Progenitor cell of endocrine pancreas (in vitro differentiated cells): Measurements from ENCODE around the gene SYAP1. TPM values are rescaled to one million over a fixed set of nuclear protein-coding genes. Genes with fewer than 3 reads are reported as not detected.

Experiments
- DNase-seq: peaks from one replicate; pipeline ENCODE4 v3.0.0; 2021; ENCODE audit warnings: low spot score; ENCODE audit not compliant: unreplicated experiment
- H3K27ac Mint-ChIP-seq: 2 replicates; pipeline ENCODE4 v1.8.0; 2021; ENCODE audit warnings: mild to moderate bottlenecking, moderate library complexity, mixed read lengths
- H3K27me3 Mint-ChIP-seq: 2 replicates; pipeline ENCODE4 v1.8.0; 2021; ENCODE audit warnings: mixed read lengths
- H3K36me3 Mint-ChIP-seq: 2 replicates; pipeline ENCODE4 v1.8.0; 2022; ENCODE audit warnings: mixed read lengths; ENCODE audit not compliant: insufficient read depth
- H3K4me1 Mint-ChIP-seq: 2 replicates; pipeline ENCODE4 v1.8.0; 2021; ENCODE audit warnings: low read depth, mixed read lengths
- H3K4me3 Mint-ChIP-seq: 2 replicates; pipeline ENCODE4 v1.8.0; 2021; ENCODE audit warnings: low read depth, mild to moderate bottlenecking, moderate library complexity, mixed read lengths
- H3K9me3 Mint-ChIP-seq: 2 replicates; pipeline ENCODE4 v1.8.0; 2021; ENCODE audit warnings: low read depth, mixed read lengths
- CTCF ChIP-seq: fragments of 200-600 bp; sonication (generic); IDR thresholded peaks from one replicate; pipeline ENCODE4 v1.5.0; 2021; ENCODE audit warnings: antibody characterized with exemption, mild to moderate bottlenecking; ENCODE audit not compliant: unreplicated experiment
- total RNA-seq: library from RNA; stranded (reverse); gene quantifications from 2 replicates; pipeline ENCODE4 v1.2.1, GENCODE V29; 2021

Gene SYAP1
- total RNA-seq, 1 donor from 2014 or later, result 59.0 TPM

- DNase-seq, result no peak
- no peak overlapping the region for H3K27ac Mint-ChIP-seq
- H3K4me3 Mint-ChIP-seq, result no peak overlapping the region
- TF ChIP-seq CTCF, result no peak
- no peaks in the 10 kb centered on the region for H3K9me3 Mint-ChIP-seq
- no peaks in the 10 kb centered on the region for H3K27me3 Mint-ChIP-seq
- peaks cover 25% of the 10 kb centered on the region for H3K36me3 Mint-ChIP-seq
- H3K4me1 Mint-ChIP-seq, result peaks cover 2% of the 10 kb centered on the region
Measured at GRCh38 chrX:16743604-16744325, 24.4 kb downstream of the SYAP1 start.

- peaks cover 2% of the 10 kb centered on the region for H3K4me1 Mint-ChIP-seq
- H3K36me3 Mint-ChIP-seq, result peaks cover 27% of the 10 kb centered on the region
- no peaks in the 10 kb centered on the region for H3K9me3 Mint-ChIP-seq
- no peak for DNase-seq
- no peak overlapping the region for H3K4me3 Mint-ChIP-seq
- no peaks in the 10 kb centered on the region for H3K27me3 Mint-ChIP-seq
- no peak overlapping the region for H3K27ac Mint-ChIP-seq
- no peak for TF ChIP-seq CTCF
Measured at GRCh38 chrX:16745102-16745501, 25.7 kb downstream of the SYAP1 start.

- H3K27ac Mint-ChIP-seq, result no peak overlapping the region
- no peaks in the 10 kb centered on the region for H3K27me3 Mint-ChIP-seq
- H3K4me1 Mint-ChIP-seq, result peaks cover 2% of the 10 kb centered on the region
- TF ChIP-seq CTCF, result no peak
- H3K9me3 Mint-ChIP-seq, result no peaks in the 10 kb centered on the region
- DNase-seq, result no peak
- H3K36me3 Mint-ChIP-seq, result peaks cover 32% of the 10 kb centered on the region
- H3K4me3 Mint-ChIP-seq, result no peak overlapping the region
Measured at GRCh38 chrX:16745659-16746058, 26.2 kb downstream of the SYAP1 start.

- no peak for DNase-seq
- Mint-ChIP-seq H3K36me3 (peaks cover 33% of the 10 kb centered on the region), H3K9me3 (no peaks in the 10 kb centered on the region), H3K4me3 (no peak overlapping the region), H3K27ac (no peak overlapping the region), H3K4me1 (peaks cover 2% of the 10 kb centered on the region), H3K27me3 (no peaks in the 10 kb centered on the region)
- no peak for TF ChIP-seq CTCF
Measured at GRCh38 chrX:16748425-16748824, 29.0 kb downstream of the SYAP1 start.

GRCh38 chrX:16750136-16750535, 30.7 kb downstream of the SYAP1 start:
- Mint-ChIP-seq H3K27me3 (no peaks in the 10 kb centered on the region), H3K4me1 (peaks cover 10% of the 10 kb centered on the region), H3K4me3 (no peak overlapping the region), H3K36me3 (peaks cover 35% of the 10 kb centered on the region), H3K27ac (no peak overlapping the region), H3K9me3 (no peaks in the 10 kb centered on the region)
- DNase-seq, result no peak
- no peak for TF ChIP-seq CTCF
